GM12878 (cell line): ENCODE results near the gene FAM20A.
"Not testable (repeated sequence)": the region's sequence is repeated elsewhere in the genome, so short reads cannot be mapped to it uniquely, and the experiment has no call there.

Experiments used
- EZH2 ChIP-seq: IDR thresholded peaks from 2 replicates; pipeline ENCODE4 v1.6.1; 2012; ENCODE audit warnings: low read depth, mild to moderate bottlenecking, control low read depth, inconsistent platforms, low read length, borderline replicate concordance; ENCODE audit not compliant: control insufficient read depth
- PML ChIP-seq: IDR thresholded peaks from 2 replicates; pipeline ENCODE4 v1.6.1; 2012; ENCODE audit warnings: low read length, inconsistent platforms
- POLR2AphosphoS5 ChIP-seq: IDR thresholded peaks from 2 replicates; pipeline ENCODE4 v1.6.1; 2011; ENCODE audit warnings: mild to moderate bottlenecking, low read length, inconsistent platforms
- RAD21 ChIP-seq: IDR thresholded peaks from 2 replicates; pipeline ENCODE4 v1.6.1; 2011; ENCODE audit warnings: mild to moderate bottlenecking, low read depth, low read length, moderate library complexity; ENCODE audit not compliant: insufficient read depth
- RELA ChIP-seq: fragments of 450-650 bp; IDR thresholded peaks from 2 replicates; pipeline ENCODE4 v1.8.0; 2014; ENCODE audit warnings: borderline replicate concordance; ENCODE audit not compliant: partially characterized antibody
- SIN3A ChIP-seq: IDR thresholded peaks from 2 replicates; pipeline ENCODE4 v1.6.1; 2012; ENCODE audit warnings: low read depth, low read length, improper control_type of control experiment
- TF ChIP-seq, protein P1 (sequence below), 3 experiments: IDR thresholded peaks in 2 of 3; conservative IDR thresholded peaks in 1 of 3; 2 replicates each; pipeline ENCODE4 v1.5.1; 2011; ENCODE audit warnings: low read depth in 3 of 3, low read length in 3 of 3, mild to moderate bottlenecking in 3 of 3, control low read depth in 2 of 3, moderate library complexity in 2 of 3, inconsistent platforms in 1 of 3, mixed read lengths in 1 of 3; ENCODE audit not compliant: control insufficient read depth in 2 of 3, insufficient read depth in 1 of 3; ENCODE audit errors: extremely low read depth in 1 of 3
- TF ChIP-seq, protein P2 (sequence below): fragments of 450-650 bp; IDR thresholded peaks from 2 replicates; pipeline ENCODE4 v1.6.1; 2018; ENCODE audit warnings: borderline replicate concordance, mild to moderate bottlenecking; ENCODE audit not compliant: partially characterized antibody
- TF ChIP-seq, protein P3 (sequence below): IDR thresholded peaks from 2 replicates; pipeline ENCODE4 v1.6.1; 2012; ENCODE audit warnings: low read depth, low read length, improper control_type of control experiment

DNA sequence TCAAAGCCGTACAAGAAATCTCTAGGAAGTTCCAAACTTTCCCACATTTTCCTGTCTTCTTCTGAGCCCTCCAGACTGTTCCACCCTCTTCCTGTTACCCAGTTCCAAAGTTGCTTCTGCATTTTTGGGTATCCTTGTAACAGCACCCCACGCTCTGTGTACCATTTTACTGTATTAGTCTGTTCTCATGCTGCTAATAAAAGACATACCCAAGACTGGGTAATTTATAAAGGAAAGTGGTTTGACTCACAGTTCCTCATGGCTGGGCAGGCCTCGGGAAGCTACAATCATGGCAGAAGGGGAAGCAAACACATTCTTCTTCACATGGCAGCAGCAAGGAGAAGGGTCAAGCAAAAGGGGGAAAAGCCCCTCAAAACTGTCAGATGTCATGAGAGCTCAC, 82.1 kb downstream of the FAM20A start:
- TF ChIP-seq RELA, EZH2, PML, RAD21, SIN3A, POLR2AphosphoS5: not testable (repeated sequence)
- TF ChIP-seq, protein P1, sequence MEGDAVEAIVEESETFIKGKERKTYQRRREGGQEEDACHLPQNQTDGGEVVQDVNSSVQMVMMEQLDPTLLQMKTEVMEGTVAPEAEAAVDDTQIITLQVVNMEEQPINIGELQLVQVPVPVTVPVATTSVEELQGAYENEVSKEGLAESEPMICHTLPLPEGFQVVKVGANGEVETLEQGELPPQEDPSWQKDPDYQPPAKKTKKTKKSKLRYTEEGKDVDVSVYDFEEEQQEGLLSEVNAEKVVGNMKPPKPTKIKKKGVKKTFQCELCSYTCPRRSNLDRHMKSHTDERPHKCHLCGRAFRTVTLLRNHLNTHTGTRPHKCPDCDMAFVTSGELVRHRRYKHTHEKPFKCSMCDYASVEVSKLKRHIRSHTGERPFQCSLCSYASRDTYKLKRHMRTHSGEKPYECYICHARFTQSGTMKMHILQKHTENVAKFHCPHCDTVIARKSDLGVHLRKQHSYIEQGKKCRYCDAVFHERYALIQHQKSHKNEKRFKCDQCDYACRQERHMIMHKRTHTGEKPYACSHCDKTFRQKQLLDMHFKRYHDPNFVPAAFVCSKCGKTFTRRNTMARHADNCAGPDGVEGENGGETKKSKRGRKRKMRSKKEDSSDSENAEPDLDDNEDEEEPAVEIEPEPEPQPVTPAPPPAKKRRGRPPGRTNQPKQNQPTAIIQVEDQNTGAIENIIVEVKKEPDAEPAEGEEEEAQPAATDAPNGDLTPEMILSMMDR (IDR thresholded peaks at IDR 0.05 in 2 of 3, conservative IDR thresholded peaks at IDR 0.05 in 1 of 3; ENCODE audit: control insufficient read depth in 2 of 3, extremely low read depth in 1 of 3, insufficient read depth in 1 of 3, low read depth in 3 of 3, low read length in 3 of 3): not testable (repeated sequence)
- TF ChIP-seq, protein P2, sequence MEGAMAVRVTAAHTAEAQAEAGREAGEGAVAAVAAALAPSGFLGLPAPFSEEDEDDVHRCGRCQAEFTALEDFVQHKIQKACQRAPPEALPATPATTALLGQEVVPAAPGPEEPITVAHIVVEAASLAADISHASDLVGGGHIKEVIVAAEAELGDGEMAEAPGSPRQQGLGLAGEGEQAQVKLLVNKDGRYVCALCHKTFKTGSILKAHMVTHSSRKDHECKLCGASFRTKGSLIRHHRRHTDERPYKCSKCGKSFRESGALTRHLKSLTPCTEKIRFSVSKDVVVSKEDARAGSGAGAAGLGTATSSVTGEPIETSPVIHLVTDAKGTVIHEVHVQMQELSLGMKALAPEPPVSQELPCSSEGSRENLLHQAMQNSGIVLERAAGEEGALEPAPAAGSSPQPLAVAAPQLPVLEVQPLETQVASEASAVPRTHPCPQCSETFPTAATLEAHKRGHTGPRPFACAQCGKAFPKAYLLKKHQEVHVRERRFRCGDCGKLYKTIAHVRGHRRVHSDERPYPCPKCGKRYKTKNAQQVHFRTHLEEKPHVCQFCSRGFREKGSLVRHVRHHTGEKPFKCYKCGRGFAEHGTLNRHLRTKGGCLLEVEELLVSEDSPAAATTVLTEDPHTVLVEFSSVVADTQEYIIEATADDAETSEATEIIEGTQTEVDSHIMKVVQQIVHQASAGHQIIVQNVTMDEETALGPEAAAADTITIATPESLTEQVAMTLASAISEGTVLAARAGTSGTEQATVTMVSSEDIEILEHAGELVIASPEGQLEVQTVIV: not testable (repeated sequence)
- TF ChIP-seq, protein P3, sequence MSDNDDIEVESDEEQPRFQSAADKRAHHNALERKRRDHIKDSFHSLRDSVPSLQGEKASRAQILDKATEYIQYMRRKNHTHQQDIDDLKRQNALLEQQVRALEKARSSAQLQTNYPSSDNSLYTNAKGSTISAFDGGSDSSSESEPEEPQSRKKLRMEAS: not testable (repeated sequence)
